ENCODE results near the gene STYXL2. TPM values are rescaled to one million over a fixed set of nuclear protein-coding genes. Genes with fewer than 3 reads are reported as not detected.
A peak's percentile ranks its signal among the peaks of the same experiment; 100 is the strongest.

STYXL2 gene
- 1.9 TPM for total RNA-seq (ENCODE audit: unreplicated experiment)
- long read RNA-seq = 0 reads

- H3K4me3 Mint-ChIP-seq (ENCODE audit: unreplicated experiment) = no peak within 1 kb of the TSS
- H3K4me1 Mint-ChIP-seq (ENCODE audit: unreplicated experiment) = peaks cover 29% of the 10 kb centered on the region
- H3K27me3 Mint-ChIP-seq (ENCODE audit: unreplicated experiment) = peaks cover 2% of the 10 kb centered on the region
- no peak within 1 kb of the TSS for H3K27ac Mint-ChIP-seq (ENCODE audit: unreplicated experiment)
- no peaks in the 10 kb centered on the region for H3K36me3 Mint-ChIP-seq (ENCODE audit: low read depth, unreplicated experiment)
- DNase-seq (ENCODE audit: low spot score) = no peak
- H3K9me3 Mint-ChIP-seq (ENCODE audit: unreplicated experiment) = no peaks in the 10 kb centered on the region
- no peak for TF ChIP-seq CTCF (IDR thresholded peaks at IDR 0.05; ENCODE audit: unreplicated experiment)
These were observed at the start of gene STYXL2 for GRCh38 chr1:167093846-167094516. Gene STYXL2, plus strand, starts transcription at chr1:167094075. Its CDS starts 775 bp downstream, at chr1:167094850.

- Mint-ChIP-seq H3K27ac (ENCODE audit: unreplicated experiment) (no peak overlapping the region), H3K4me3 (ENCODE audit: unreplicated experiment) (no peak overlapping the region), H3K27me3 (ENCODE audit: unreplicated experiment) (peaks cover 5% of the 10 kb centered on the region), H3K9me3 (ENCODE audit: unreplicated experiment) (no peaks in the 10 kb centered on the region), H3K4me1 (ENCODE audit: unreplicated experiment) (no peaks in the 10 kb centered on the region), H3K36me3 (ENCODE audit: low read depth, unreplicated experiment) (no peaks in the 10 kb centered on the region)
- TF ChIP-seq CTCF (IDR thresholded peaks at IDR 0.05; ENCODE audit: unreplicated experiment) = no peak
- DNase-seq (ENCODE audit: low spot score) = no peak
These were observed 42.0 kb upstream of the STYXL2 start for GRCh38 chr1:167051907-167052306.

DNA sequence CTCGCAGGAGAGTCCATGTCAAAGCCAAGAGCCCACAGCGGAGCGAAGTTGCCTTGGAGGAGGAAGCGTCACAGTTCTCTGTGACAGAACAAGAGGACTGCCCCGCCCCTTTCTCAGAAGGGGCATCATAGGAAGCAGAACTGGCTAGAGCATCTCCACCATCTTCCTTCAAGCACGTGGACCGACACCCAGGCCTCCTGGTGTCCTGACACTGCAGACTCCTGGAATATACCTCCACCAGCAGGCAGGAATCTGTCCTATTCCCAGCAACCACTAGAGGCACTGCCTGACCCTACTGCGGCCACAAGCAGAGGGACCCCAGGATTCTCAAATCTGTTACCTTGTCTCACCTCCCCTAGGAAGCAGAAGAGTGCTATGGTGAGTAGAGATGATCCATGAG is 41.5 kb upstream of the STYXL2 start:
- Mint-ChIP-seq H3K9me3 (ENCODE audit: unreplicated experiment) (no peaks in the 10 kb centered on the region), H3K27ac (ENCODE audit: unreplicated experiment) (no peak overlapping the region), H3K4me1 (ENCODE audit: unreplicated experiment) (no peaks in the 10 kb centered on the region), H3K27me3 (ENCODE audit: unreplicated experiment) (peaks cover 5% of the 10 kb centered on the region), H3K36me3 (ENCODE audit: low read depth, unreplicated experiment) (no peaks in the 10 kb centered on the region), H3K4me3 (ENCODE audit: unreplicated experiment) (no peak overlapping the region)
- TF ChIP-seq CTCF (IDR thresholded peaks at IDR 0.05; ENCODE audit: unreplicated experiment) = peak; percentile 74
- DNase-seq (ENCODE audit: low spot score) = peak; percentile 45

DNA sequence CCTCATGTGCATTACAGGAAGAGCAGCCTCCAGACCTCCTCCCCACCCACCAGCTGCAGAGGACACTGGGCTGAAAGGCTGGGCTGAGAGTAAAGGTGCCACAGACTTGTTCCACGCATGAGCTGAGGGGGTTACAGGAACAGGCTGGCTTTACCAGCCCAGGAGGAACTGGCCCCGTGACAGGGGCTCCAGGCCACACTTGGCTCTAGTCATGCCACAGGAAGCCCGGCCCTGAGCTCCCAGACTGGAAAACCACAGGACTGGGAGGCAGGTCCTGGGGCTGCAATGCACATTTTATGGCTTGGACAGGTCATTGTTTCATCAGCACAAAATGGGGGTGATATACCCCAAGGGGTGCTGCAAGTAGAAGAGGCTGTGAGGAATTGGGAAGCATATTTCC is 39.3 kb upstream of the STYXL2 start:
- Mint-ChIP-seq H3K4me3 (ENCODE audit: unreplicated experiment) (no peak overlapping the region), H3K9me3 (ENCODE audit: unreplicated experiment) (no peaks in the 10 kb centered on the region), H3K27ac (ENCODE audit: unreplicated experiment) (no peak overlapping the region), H3K27me3 (ENCODE audit: unreplicated experiment) (peaks cover 5% of the 10 kb centered on the region), H3K36me3 (ENCODE audit: low read depth, unreplicated experiment) (no peaks in the 10 kb centered on the region), H3K4me1 (ENCODE audit: unreplicated experiment) (peaks cover 6% of the 10 kb centered on the region)
- DNase-seq (ENCODE audit: low spot score) = no peak
- TF ChIP-seq CTCF (IDR thresholded peaks at IDR 0.05; ENCODE audit: unreplicated experiment) = no peak

GRCh38 chr1:167054946-167055630 is 38.8 kb upstream of the STYXL2 start:
- Mint-ChIP-seq H3K4me3 (ENCODE audit: unreplicated experiment) (no peak overlapping the region), H3K36me3 (ENCODE audit: low read depth, unreplicated experiment) (no peaks in the 10 kb centered on the region), H3K9me3 (ENCODE audit: unreplicated experiment) (no peaks in the 10 kb centered on the region), H3K27me3 (ENCODE audit: unreplicated experiment) (peaks cover 5% of the 10 kb centered on the region), H3K27ac (ENCODE audit: unreplicated experiment) (no peak overlapping the region), H3K4me1 (ENCODE audit: unreplicated experiment) (peaks cover 9% of the 10 kb centered on the region)
- no peak for TF ChIP-seq CTCF (IDR thresholded peaks at IDR 0.05; ENCODE audit: unreplicated experiment)
- DNase-seq (ENCODE audit: low spot score) = no peak
